ENCODE data around the gene SLC25A45. TPM values are rescaled to one million over a fixed set of nuclear protein-coding genes. Genes with fewer than 3 reads are reported as not detected.

Gene SLC25A45
- total RNA-seq, result under 0.01 and 1.1 TPM in 2 replicates

GRCh38 chr11:65382033-65382803, at the start of gene SLC25A45:
SLC25A45 (minus strand) TSS chr11:65382646; CDS start chr11:65381951, 695 bp downstream.

GRCh38 chr11:65422633-65423515, 40.4 kb upstream of the SLC25A45 start, which contains the start of gene NEAT1:
NEAT1 (plus strand) TSS chr11:65422798.

GRCh38 chr11:65386307-65387140, 4.1 kb upstream of the SLC25A45 start, which contains the start of gene FRMD8:
FRMD8 (plus strand) TSS chr11:65386637; CDS start chr11:65387037, 400 bp downstream.

GRCh38 chr11:65354265-65355012, 28.0 kb downstream of the SLC25A45 start, which contains the start of gene TIGD3:
TIGD3 (plus strand) TSS chr11:65354751; CDS start chr11:65355809, 1,058 bp downstream.

Other genes with a start within 250 kb of the SLC25A45 start
- gene SYVN1, start 248.1 kb downstream of the SLC25A45 start, total RNA-seq, result 23.2 and 26.5 TPM in 2 replicates
- not detected in 2 replicates for gene SPDYC, start 212.4 kb downstream of the SLC25A45 start, total RNA-seq
- 216 and 233 TPM in 2 replicates for gene CAPN1, start 200.7 kb downstream of the SLC25A45 start, total RNA-seq
- 19.5 and 21.0 TPM in 2 replicates for gene POLA2, start 120.7 kb downstream of the SLC25A45 start, total RNA-seq
- 32.4 and 33.4 TPM in 2 replicates for gene CDC42EP2, start 67.8 kb downstream of the SLC25A45 start, total RNA-seq
- gene DPF2, start 48.8 kb downstream of the SLC25A45 start, total RNA-seq, result 42.2 and 51.0 TPM in 2 replicates
- not detected in 2 replicates for gene TIGD3, start 27.9 kb downstream of the SLC25A45 start, total RNA-seq
- 22.9 and 32.3 TPM in 2 replicates for gene FRMD8, start 4.0 kb upstream of the SLC25A45 start, total RNA-seq
- 9.2 and 10.8 TPM in 2 replicates for gene NEAT1, start 40.2 kb upstream of the SLC25A45 start, total RNA-seq
- gene MALAT1, start 116.4 kb upstream of the SLC25A45 start, total RNA-seq, result 582 and 817 TPM in 2 replicates
- gene SCYL1, start 142.4 kb upstream of the SLC25A45 start, total RNA-seq, result 142 and 159 TPM in 2 replicates
- 58.7 and 68.9 TPM in 2 replicates for gene LTBP3, start 175.7 kb upstream of the SLC25A45 start, total RNA-seq
- 72.9 and 80.5 TPM in 2 replicates for gene ZNRD2, start 187.8 kb upstream of the SLC25A45 start, total RNA-seq
- gene FAM89B, start 189.9 kb upstream of the SLC25A45 start, total RNA-seq, result 30.1 and 33.7 TPM in 2 replicates
- 60.0 and 65.9 TPM in 2 replicates for gene EHBP1L1, start 193.4 kb upstream of the SLC25A45 start, total RNA-seq
- gene KCNK7, start 213.2 kb upstream of the SLC25A45 start, total RNA-seq, result not detected in 2 replicates
- gene MAP3K11, start 231.6 kb upstream of the SLC25A45 start, total RNA-seq, result 32.8 and 44.4 TPM in 2 replicates
- 33.3 and 36.0 TPM in 2 replicates for gene PCNX3, start 233.1 kb upstream of the SLC25A45 start, total RNA-seq